Heart left ventricle (tissue), 16 donors: ENCODE results near the gene TLR2. TPM values are rescaled to one million over a fixed set of nuclear protein-coding genes. Genes with fewer than 3 reads are reported as not detected.

ENCODE experiments used
- ATAC-seq, 4 donors: fragments of 200-7000 bp; cut with Tn5 transposase; one replicate each; pipeline ENCODE4 v1.9.1; 2020 to 2022; ENCODE audit warnings: moderate library complexity in 4 of 4, mild to moderate bottlenecking in 3 of 4, moderate number of reproducible peaks in 1 of 4
- DNase-seq, 5 donors: peaks; one replicate each; pipeline ENCODE4 v3.0.0-alpha.2; 2020
- H3K27ac ChIP-seq, 12 donors: fragments of 200-600 bp; sonication (generic) in 4 of 12; one replicate each; pipeline versions ENCODE4 v1.5.0 to v1.8.0; 2016 to 2022; ENCODE audit warnings: mild to moderate bottlenecking in 2 of 12
- H3K27me3 ChIP-seq, 9 donors: fragments of 200-600 bp; sonication (generic) in 2 of 9; one replicate each; pipeline versions ENCODE4 v1.5.1 to v1.8.0; 2016 to 2022; ENCODE audit warnings: mild to moderate bottlenecking in 3 of 9
- H3K36me3 ChIP-seq, 9 donors: fragments of 200-600 bp; sonication (generic) in 2 of 9; one replicate each; pipeline versions ENCODE4 v1.5.0 to v1.8.0; 2018 to 2022; ENCODE audit warnings: mild to moderate bottlenecking in 2 of 9
- H3K4me1 ChIP-seq, 12 donors: fragments of 200-600 bp; sonication (generic) in 4 of 12; one replicate each; pipeline versions ENCODE4 v1.5.0 to v1.8.0; 2016 to 2022; ENCODE audit warnings: mild to moderate bottlenecking in 3 of 12
- H3K4me3 ChIP-seq, 12 donors: fragments of 200-600 bp; sonication (generic) in 4 of 12; one replicate each; pipeline versions ENCODE4 v1.5.0 to v1.8.0; 2017 to 2022; ENCODE audit warnings: mild to moderate bottlenecking in 9 of 12, moderate library complexity in 4 of 12
- H3K9me3 ChIP-seq, 12 donors: fragments of 200-600 bp; sonication (generic) in 4 of 12; one replicate each; pipeline versions ENCODE4 v1.5.0 to v1.8.0; 2016 to 2022; ENCODE audit warnings: mild to moderate bottlenecking in 1 of 12
- CTCF ChIP-seq, 12 donors: fragments of 200-600 bp; sonication (generic) in 4 of 12; IDR thresholded peaks; one replicate each; pipeline versions ENCODE4 v1.5.0 to v1.8.0; 2018 to 2022; ENCODE audit warnings: antibody characterized with exemption in 12 of 12, mild to moderate bottlenecking in 5 of 12
- POLR2A ChIP-seq, 2 donors: fragments of 450-650 bp; IDR thresholded peaks; one replicate each; pipeline ENCODE4 v1.6.1; 2017; ENCODE audit warnings: antibody characterized with exemption in 2 of 2, mild to moderate bottlenecking in 2 of 2, moderate library complexity in 2 of 2
- WGBS, 4 donors: extraction: QIAGEN DNeasy Blood & Tissue Kit in 2 of 4; methylation state at CpG; one replicate each; pipeline versions ENCODE4 v1.1.5 to v1.1.7; 2013 to 2018; 5-methylcytosine and 5-hydroxymethylcytosine counted together
- intact Hi-C, 10 donors: fragments of 100-400 bp; cut with DNase I; formaldehyde crosslinking; loops; one replicate each; pipeline versions ENCODE4 v1.11.1 to v1.14.2; 2022
- polyA plus RNA-seq, 2 donors: library from polyadenylated mRNA; stranded (reverse); fragments of 200-250 nt; gene quantifications; one replicate each; pipeline ENCODE4 v1.2.3, GENCODE V29; 2013
- total RNA-seq, 9 donors: library from RNA; depleted of rRNA in 2 of 9; stranded (reverse); fragments of >200 nt in 2 of 9; fragmentation: NEBNext Ultra II Directional in 3 of 9; extraction: Animal tissue kit (Norgen Biotek cat#: 25700) in 3 of 9; gene quantifications; one replicate each; pipeline versions ENCODE4 v1.1.0 to v1.2.4, GENCODE V29; 2016 to 2023
- donor health status: ischemic (EF 13 %, LVEDD 7.1; RV severe dilation, severe dysfunction).
- donor health status: healthy with polysubstance abuse.
- donor health status: DM: no; HTN: yes; CAD: no.
- donor health status: DM: no; HTN: no; CAD: no.
- donor health status: ischemic (EF 25% LVEDD 6.9; RV normal size, moderate dysfunction).
- donor health status: ischemic (EF 25% LVEDD 5.7; RV mildly dilated, moderate dysfunction).
- donor health status: healthy.
- donor health status: DM: yes; HTN: yes; CAD: no.
- donor health status: ischemic (EF 35%, LVEDD 5.7; RV mildly dilated, moderate dysfunction).
- donor health status: nonischemic (EF 11% LVEDD 7.7; RV severe dilation, severe dysfunction).
- donor health status: DM: yes; HTN: yes; CAD: no.
- donor health status: PGD.
- donor health status: ischemic (EF 29% LVEDD 5.4; RV normal size, mild dysfunction).
- donor health status: nonischemic (EF 23%, LVEDD 6.1; RV moderate dilation, normal function).

TLR2 gene
- total and polyA plus RNA-seq, 11 donors: 1.2 to 47.8 (median 4.3) TPM

- no peak overlapping the region for H3K4me3 ChIP-seq
- TF ChIP-seq POLR2A (IDR thresholded peaks at IDR 0.05) (no peak), CTCF (IDR thresholded peaks at IDR 0.05) (no peak)
- H3K27me3 ChIP-seq: no peaks in the 10 kb centered on the region
- no peaks in the 10 kb centered on the region for H3K36me3 ChIP-seq
- 56 to 74% (median 69%) methylated on average over 4 of the region's 4 CpGs for WGBS, 4 donors
- H3K9me3 ChIP-seq: no peaks in the 10 kb centered on the region
- peak overlapping the region in 1 of 12 donors; percentile 82 for H3K27ac ChIP-seq
- no peak for DNase-seq
- H3K4me1 ChIP-seq: peaks cover 0 to 57% (median 0%) of the 10 kb centered on the region in 12 donors
- ATAC-seq: no peak
- intact Hi-C loops: no loop called here
These were observed 44.6 kb downstream of the TLR2 start for GRCh38 chr4:153728660-153729059.

- no peak for TF ChIP-seq CTCF (IDR thresholded peaks at IDR 0.05)
- no peak for TF ChIP-seq POLR2A (IDR thresholded peaks at IDR 0.05)
- peak in 1 of 4 donors; percentile 27 for ATAC-seq
- intact Hi-C loops: no loop called here
These were observed 45.8 kb downstream of the TLR2 start for GRCh38 chr4:153729895-153730294.

GRCh38 chr4:153731239-153731638, 47.2 kb downstream of the TLR2 start:
- H3K27me3 ChIP-seq: no peaks in the 10 kb centered on the region
- no peaks in the 10 kb centered on the region for H3K36me3 ChIP-seq
- H3K9me3 ChIP-seq: no peaks in the 10 kb centered on the region
- 36 to 52% (median 42%) methylated on average over 3 of the region's 3 CpGs for WGBS, 4 donors
- TF ChIP-seq POLR2A (IDR thresholded peaks at IDR 0.05): no peak
- no peak for TF ChIP-seq CTCF (IDR thresholded peaks at IDR 0.05)
- no peak overlapping the region for H3K4me3 ChIP-seq
- H3K27ac ChIP-seq: peak overlapping the region in 1 of 12 donors; percentile 82
- intact Hi-C loops: no loop called here
- peaks cover 0 to 52% (median 0%) of the 10 kb centered on the region in 12 donors for H3K4me1 ChIP-seq
- ATAC-seq (no peak), DNase-seq (no peak)

More at GRCh38 chr4:153729895-153730294, 45.8 kb downstream of the TLR2 start:
- DNase-seq: no peak
- H3K36me3 ChIP-seq: no peaks in the 10 kb centered on the region
- peaks cover 0 to 57% (median 0%) of the 10 kb centered on the region in 12 donors for H3K4me1 ChIP-seq
- H3K4me3 ChIP-seq: no peak overlapping the region
- no peaks in the 10 kb centered on the region for H3K9me3 ChIP-seq
- H3K27me3 ChIP-seq: no peaks in the 10 kb centered on the region
- H3K27ac ChIP-seq: peak overlapping the region in 1 of 12 donors; percentile 82
- 93 to 95% (median 95%) methylated on average over 2 of the region's 2 CpGs for WGBS, 4 donors

GRCh38 chr4:153733751-153734448, 49.8 kb downstream of the TLR2 start:
- 59 to 65% (median 64%) methylated on average over 4 of the region's 4 CpGs for WGBS, 4 donors
- intact Hi-C loops: no loop called here
- Histone ChIP-seq H3K9me3 (peaks cover 0 to 7% (median 0%) of the 10 kb centered on the region in 12 donors), H3K27me3 (no peaks in the 10 kb centered on the region), H3K27ac (no peak overlapping the region), H3K36me3 (no peaks in the 10 kb centered on the region), H3K4me1 (peaks cover 0 to 26% (median 0%) of the 10 kb centered on the region in 12 donors), H3K4me3 (no peak overlapping the region)
- no peak for ATAC-seq
- TF ChIP-seq CTCF (IDR thresholded peaks at IDR 0.05) (no peak), POLR2A (IDR thresholded peaks at IDR 0.05) (no peak)
- no peak for DNase-seq
